HG03571 (cell line): Measurements from ENCODE around the gene FOXI2.

Experiments
- ATAC-seq: cut with Tn5 transposase; IDR thresholded peaks from one replicate; pipeline ENCODE4 v1.9.1; 2021; ENCODE audit not compliant: unreplicated experiment

The FOXI2 gene

DNA sequence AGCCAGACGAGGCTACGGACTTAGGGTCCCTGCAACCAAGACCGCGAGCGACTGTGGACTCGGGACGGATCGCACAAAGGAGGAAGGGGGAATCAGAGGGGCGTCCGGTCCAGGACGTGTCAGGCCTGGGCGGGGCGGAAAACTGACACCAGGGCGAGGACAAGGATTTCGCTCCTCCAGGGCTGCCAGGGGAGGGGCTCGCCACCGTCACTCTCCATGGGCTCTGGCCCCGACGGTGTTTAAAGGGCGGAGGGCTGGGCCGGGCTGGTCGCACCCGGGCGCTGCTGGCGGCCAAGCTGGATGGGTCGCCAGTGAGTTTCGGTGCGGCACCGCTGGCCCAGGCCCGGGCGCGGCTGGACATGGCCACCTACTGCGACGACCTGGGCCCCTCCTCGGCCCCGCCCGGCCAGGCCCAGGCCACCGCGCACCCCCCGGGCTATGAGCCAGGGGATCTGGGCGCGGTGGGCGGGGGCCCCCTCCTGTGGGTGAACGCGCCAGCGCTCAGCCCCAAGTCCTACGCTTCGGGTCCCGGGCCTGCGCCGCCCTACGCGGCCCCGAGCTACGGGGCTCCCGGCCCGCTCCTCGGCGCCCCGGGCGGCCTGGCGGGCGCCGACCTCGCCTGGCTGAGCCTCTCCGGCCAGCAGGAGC, at the start of gene FOXI2:
Gene FOXI2, plus strand, starts transcription at position 271 of the 648 bp plus-strand sequence. Its CDS starts 89 bp downstream, at position 360.
- no peak for ATAC-seq

DNA sequence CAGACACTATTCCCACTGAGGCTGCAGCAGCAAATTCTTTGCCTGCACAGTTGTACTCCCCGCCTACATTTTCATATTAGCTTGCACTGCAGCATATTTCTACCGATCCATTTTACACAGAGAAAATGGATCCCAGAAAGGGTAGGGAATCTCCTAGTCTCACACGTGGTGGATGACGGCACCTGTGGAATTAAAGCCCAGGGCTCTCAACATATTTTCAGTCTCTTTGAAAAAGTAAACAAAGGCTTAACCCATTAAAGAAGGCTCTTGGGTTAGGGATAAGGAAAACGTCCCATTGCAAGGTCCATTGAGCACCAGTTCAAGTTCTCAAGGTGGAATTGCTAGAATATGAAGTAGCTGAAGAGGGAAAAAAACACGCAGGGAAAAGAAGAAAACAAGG, 49.4 kb upstream of the FOXI2 start:
- ATAC-seq, result no peak

DNA sequence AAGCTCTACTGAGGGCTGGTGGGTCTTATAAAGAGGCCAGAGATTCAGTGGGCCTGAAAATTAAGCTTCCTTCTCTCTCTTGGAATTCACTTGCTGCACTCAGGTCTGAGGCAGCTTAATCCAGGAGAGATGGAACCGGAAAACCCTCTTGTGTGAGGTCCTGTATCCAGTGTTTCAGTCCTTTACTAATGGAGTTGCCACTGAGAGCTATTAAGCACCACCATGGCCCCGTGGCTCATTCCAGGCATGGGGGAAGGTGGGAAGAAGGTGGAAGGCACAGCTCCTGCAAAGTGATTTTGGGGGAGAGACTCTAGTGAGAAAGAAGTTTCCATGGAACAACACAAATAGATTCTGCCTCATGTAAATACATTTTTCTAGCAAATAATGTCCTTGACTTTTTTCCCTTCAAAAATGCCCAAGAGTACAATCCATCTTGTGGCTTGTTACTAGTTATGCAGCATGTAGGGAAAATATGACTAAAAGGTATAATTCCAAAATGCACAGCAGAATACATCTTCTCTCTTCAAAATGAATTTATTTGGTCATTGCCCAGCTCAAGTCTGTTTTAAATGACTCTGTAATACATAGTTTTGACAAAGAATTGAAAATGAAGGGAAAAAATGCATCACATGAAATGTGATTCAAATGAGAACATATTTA, 46.7 kb upstream of the FOXI2 start:
- ATAC-seq, result no peak

DNA sequence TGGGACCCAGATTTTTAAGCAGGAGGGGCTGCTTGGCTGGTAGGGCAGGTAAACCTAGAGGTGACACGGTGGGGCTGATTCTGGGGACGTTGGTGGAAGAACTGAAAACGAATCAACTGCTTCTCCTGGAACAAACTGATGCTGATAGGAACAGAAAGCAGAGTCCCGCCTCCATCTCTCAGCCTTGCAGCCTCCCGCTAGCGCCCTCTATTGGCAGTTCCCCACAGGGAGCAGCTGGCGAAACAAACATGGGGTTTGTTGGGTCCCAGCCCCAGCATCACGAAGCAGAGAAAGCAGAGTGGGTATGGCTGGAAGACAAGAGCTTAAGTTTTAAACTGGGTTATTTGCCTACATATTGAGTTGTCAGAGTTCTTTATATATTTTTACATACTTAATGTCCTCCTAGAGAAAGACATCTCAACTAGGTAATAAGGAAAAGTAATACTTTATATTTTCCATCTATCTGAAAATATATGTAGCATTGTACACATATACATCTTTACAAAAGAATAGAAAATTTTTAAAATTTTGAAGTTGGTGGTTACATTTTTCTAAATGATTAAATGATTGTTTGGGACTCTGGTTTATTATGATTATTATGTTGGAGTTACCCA, 42.3 kb upstream of the FOXI2 start:
- ATAC-seq, result no peak

DNA sequence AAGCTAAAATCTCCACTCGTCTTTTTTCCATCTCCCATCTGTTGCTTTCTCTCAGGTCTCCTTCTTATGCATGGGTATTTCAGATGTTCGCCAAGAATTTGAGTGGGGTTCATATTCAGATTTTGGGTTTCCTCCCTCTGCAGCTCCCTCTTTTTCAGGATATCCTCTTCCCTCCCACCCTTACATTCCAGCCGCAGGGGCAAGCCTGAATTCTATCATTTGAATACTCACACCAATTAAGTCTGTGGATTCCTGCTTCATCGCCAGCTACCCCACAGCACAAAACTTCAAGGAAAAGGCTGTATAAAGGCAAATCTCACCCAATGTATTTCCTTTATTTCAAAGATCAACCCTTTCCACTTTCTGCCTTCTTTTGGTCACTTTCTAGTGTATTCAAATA, 41.6 kb upstream of the FOXI2 start:
- ATAC-seq, result no peak

DNA sequence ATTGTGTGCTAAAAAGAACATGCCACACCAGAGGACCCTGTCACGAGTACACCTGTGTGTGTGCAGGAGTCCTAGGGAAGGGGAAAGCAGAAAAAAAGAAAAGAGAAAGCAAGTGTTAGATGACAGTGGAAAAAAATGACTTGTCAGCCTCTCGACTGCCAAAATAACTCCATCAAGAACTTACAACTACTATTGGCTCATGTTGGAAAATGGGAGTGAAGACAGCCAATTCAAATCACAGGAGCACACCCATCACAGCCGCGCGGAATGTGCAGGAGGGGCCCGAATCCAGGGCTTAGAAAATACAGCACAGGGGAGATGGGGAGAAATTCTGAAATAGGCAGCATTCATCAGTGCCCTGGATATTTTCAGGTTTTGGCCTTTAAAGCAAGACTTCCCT, 38.1 kb upstream of the FOXI2 start:
- no peak for ATAC-seq

DNA sequence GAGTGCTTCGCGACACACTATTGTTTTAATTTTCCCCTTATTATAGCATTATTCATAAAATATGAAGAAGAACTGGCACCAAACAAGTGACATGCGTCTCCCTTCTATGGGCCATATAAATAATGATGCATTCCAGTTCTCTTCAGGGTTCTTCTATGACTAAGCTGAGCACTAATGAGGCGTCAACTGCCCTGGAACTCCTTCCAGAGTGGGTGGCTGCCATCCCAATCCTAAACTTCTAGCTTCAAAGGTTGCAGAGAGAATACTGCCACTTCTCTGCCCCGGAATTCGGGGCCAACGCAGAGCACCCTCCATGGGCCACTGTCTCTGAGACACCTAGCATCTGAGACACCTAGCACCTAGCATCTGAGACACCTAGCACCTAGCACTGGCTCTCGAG, 37.7 kb upstream of the FOXI2 start:
- ATAC-seq, result no peak

DNA sequence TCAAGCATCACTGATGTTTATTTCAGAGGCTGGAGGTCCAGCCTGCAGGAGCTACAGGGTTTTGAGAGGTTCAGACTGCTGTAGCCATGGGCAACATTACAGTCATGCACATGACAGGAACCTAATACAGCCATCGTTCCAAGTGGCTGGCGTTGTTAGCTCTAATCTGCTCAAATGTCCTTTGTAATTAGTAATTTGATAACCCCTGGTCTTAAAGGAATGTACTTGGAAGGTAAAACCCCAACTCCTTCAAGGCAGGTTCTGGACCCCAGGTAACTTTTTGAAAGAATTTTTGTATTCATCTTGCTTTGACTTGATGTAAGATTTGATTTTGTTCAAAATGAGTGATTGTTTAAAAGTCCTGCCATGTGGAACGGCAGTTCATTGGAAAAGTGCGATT, 34.7 kb upstream of the FOXI2 start:
- ATAC-seq, result no peak

DNA sequence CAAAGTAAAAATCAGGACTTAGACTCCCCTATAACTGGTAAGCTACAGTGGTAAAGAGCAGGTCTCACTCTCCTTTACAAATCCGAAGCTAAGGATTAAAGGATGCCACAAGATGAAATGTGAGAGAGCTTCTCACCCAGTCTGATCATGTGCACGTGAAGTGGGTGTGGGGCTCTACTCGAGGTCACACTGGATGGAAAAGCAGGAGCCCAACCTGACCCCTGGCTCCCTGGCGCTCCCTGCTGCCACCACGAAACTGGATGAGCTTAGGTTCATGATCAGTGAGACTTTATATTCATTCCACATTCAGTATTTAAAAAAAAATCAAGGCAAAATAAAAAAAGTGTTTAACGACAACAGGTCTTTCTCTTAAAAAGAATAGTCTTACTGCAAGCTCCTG, 21.7 kb upstream of the FOXI2 start:
- ATAC-seq, result no peak

DNA sequence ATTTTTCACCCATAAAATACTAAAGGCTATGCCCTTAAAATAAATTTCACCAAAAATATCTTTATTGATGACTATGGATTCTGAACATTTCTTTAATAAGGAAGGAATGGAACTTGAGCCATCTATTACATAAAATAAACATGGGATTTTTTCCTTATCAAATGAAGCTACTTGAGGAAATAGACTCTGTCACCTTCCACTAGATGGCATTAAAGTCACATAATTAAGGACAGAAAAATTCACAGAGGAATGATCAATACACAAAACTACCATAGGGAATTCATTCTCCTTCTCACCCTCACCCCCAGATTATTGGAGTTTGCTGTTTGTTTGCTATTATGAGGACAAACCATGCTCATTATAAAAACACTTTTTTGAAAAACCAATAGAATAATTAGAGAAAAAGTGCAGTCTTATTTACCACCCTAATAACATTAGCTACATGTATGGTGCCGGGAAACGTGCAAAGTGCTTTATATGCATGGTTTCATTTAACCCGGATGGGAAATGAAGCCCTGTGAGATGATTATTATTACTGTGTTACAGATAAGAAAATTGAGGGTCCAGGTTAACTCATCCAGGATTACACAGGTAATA, 21.1 kb upstream of the FOXI2 start:
- no peak for ATAC-seq

DNA sequence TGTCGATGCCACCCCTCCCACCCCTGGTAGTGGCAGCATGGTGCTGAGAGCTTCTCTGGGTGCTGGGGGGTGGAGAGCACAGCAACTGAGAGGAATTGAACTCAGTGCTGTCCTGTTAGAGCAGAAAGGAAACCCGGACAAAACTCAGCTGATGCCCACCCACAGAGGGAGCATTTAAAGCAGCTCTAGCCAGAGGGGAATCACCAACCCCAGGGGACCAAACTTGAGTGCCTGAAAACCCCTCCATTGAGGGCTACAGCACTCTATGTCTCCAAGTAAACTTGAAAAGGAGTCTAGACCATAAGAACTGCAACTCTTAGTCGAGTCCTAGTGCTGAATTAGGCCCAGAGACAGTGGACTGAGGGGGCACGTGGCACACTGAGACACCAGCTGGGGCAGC, 16.8 kb upstream of the FOXI2 start:
- no peak for ATAC-seq

DNA sequence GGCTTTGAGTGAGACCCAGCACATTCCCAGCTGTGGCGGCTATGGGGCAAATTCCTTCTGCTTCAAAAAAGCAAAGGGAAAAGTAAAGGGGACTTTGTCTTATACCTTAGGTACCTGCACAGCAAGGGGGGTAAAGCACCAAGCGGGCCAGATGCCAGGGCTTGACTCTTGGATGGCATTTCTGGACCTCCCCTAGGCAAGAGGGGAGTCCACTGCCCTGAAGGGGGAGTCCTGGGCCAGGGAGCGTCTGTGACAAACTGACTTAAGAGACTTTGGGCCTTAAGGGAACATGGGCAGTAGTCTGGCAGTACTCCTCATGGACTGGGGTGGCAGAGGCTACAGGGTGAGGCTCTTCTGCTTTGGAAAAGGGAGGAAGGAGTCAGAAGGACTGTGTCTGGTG, 16.1 kb upstream of the FOXI2 start:
- ATAC-seq, result no peak

DNA sequence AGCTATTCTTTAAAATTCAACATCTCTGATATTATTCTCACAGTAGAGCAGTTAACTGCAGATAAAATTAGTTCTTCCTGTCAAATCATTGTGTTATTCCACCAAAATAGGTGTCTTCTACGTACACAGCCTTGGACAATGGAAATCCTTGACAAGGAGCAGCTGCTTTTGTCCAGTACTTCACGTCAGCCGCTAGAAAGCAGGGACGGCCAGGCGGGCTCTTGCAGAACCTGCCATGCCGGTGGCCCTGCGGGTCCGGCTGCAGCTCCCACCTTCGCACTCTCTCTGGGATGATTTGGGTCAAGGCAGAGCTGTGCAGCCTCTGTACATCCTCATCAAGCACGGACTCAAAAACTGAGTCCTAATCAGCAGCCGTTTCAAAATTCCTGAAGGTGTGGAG, 2.2 kb upstream of the FOXI2 start:
- ATAC-seq, result no peak

DNA sequence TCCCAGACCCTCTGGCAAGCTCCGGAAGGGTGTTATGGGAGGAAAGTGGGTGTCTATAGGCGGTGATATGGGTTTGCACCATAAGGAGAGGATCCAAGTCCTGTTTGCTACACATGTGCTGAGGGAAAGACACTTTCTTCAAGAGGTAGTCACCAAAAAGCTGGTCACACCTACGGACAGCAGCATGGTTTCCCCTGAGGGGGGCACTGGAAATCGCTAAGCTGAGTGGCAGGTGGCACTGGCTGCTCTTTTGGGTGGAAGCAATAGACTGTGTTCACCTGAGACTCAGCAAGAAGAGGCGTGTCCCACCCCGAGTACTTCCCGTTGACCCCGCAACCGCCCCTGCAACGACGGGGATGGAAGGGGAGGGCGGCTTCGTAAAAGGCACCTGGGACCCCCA, 1.8 kb upstream of the FOXI2 start:
- ATAC-seq, result no peak

DNA sequence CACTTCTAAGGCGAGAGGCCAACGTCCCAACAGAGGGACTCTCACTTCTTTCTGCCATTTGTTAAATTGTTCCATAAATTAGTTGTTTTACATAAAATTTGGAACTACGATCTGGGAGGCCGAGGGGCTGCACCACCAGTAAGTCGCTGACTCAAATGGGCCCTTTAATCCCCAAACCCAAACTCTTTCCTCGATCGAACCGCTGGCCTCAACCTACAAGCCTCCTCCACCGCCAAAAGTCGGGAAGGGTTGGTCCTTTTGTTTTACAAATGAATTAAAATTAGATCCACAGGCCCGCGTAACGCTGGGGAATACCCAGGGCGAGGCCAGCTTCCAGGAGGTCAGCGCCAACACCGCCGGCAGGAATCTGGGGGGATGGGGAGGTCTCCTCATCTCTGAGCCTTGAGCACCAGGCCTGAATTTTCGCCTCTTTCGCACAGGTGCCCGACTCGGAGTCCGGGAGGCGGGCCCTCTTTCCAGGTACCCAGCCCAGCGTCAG, 1.2 kb upstream of the FOXI2 start:
- no peak for ATAC-seq

DNA sequence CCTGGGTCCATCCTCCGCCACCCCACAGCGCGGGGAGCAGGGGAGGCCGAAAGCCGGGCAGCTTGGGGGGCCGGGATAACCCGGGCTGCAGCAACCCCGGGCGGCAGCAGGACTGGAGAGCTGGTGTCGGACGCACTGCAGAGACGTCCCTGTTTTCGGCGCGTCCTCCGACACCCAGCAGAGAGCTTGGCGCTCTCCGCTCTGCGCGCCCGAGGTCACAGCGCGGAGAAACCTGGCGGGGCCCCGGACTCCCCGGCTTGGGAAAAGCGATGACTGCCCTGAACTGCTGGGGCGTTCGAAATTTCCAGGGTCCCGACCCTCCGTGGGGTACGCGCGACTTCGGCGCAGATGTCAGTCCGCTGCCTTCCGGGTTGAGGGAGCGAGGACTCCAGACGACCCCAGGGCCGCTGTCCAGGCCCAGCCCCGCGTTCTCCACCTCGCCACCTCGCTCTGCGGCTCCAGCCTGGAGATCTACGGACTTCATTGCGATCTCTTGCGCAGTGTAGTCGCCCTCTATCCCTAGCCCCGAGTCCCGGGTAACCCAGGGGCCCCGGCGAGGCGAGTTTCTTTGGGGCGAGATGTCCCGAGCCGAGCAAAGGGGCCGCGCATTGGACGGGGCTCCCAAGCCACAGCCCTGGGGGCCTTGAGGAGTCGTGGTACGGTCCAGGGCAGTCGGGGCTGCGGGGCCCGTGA, 617 bp upstream of the FOXI2 start:
- no peak for ATAC-seq

DNA sequence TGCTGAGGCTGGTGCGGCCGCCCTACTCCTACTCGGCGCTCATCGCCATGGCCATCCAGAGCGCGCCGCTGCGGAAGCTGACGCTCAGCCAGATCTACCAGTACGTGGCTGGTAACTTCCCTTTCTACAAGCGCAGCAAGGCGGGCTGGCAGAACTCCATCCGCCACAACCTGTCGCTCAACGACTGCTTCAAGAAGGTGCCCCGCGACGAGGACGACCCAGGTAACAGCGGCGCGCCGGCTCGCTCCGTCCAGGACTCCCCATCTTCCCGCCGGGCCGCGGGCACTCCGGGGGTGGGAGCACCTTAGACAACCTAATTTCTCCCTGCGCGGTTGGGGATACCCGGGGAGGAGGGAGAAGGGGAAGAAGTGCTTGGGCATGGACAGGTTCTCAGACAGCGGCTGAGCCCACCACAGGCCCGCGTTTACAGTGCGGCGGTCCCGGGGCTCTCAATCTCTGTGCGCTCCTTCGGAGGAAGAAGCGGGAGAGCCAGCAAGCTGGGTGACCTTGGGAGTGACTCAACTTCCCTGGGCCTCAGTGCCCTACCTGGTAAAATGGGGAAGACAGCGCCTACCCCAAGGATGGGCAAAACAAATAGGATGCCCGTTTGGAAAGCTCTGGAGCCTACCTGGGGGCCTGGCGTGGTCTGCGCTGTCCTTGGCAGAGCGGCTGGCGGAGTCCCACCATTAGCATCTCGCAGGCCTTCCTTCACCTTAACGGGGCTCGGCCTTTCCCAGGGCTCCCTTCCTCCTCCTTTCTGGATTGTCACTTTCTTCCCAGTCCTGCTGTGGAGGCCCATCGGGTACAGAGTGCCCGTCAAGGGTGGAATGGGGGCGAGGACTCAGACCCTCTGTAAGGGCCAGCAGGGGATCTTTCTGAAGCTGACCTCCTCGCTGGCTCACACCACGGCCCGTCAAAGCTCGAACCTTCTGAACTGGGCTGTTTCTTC, 852 bp downstream of the FOXI2 start:
- ATAC-seq, result no peak

DNA sequence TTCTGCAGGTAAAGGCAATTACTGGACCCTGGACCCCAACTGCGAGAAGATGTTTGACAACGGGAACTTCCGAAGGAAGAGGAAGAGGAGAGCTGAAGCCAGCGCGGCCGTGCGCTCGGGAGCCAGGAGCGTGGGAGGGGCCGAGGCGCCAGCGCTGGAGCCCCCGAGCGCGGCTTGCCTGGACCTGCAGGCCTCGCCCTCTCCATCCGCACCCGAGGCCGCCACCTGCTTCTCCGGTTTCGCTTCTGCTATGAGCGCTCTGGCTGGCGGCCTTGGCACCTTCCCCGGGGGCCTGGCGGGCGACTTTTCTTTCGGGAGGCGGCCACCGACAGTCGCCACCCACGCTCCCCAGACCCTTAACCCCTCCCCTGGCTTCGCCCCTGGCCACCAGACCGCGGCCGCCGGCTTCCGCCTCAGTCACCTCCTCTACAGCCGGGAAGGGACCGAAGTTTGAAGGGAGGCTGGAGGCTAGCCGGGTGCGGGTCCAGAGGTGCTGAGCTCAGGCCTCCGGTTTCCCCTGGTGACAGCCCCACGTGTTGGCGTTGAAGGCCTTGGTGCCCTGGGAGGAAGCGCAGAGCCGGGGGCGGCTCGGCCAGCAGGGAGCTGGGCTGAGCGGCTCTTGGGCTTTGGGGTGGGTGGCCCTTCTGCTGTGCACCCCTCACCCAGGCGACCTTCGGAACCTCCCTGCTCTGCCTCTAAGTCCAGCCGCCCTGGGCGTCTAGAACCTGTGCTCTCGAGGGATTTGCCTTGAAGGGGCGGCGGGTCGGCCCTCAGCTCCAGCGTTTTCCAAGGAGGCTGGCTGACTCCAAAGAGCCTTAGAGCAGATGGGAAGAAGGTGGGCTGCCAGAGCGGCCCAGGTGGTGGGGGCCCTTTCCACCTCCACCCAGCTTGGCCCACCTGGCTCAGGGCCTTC, 1.8 kb downstream of the FOXI2 start:
- no peak for ATAC-seq

DNA sequence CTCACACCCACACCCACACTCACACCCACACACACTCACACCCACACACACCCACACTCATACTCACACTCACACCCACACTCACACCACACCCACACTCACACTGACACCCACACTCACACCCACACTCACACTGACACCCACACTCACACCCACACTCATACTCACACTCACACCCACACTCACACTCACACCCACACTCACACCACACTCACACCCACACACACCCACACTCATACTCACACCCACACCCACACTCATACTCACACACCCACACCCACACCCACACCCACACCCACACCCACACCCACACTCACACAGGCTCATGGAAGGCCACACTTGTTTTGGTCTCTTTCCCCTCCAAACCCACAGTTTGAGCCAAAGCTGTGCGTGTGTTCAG, 2.9 kb downstream of the FOXI2 start:
- no peak for ATAC-seq
